Fibroblast of lung (primary cell): Measurements from ENCODE around the gene MAP2K5.

Source experiments
- EZH2 ChIP-seq: IDR thresholded peaks from 2 replicates; pipeline ENCODE4 v1.5.1; 2012; ENCODE audit warnings: low read length, control low read depth, mild to moderate bottlenecking; ENCODE audit errors: missing control alignments
- TF ChIP-seq, protein P1 (sequence below), 2 donors: IDR thresholded peaks in 1 of 2; conservative IDR thresholded peaks in 1 of 2; 1 replicate in 1 of 2; 2 replicates in 1 of 2; pipeline ENCODE4 v1.5.1; 2011 to 2012; ENCODE audit warnings: low read length in 2 of 2, control low read depth in 1 of 2, inconsistent platforms in 1 of 2, low read depth in 1 of 2, mild to moderate bottlenecking in 1 of 2

DNA sequence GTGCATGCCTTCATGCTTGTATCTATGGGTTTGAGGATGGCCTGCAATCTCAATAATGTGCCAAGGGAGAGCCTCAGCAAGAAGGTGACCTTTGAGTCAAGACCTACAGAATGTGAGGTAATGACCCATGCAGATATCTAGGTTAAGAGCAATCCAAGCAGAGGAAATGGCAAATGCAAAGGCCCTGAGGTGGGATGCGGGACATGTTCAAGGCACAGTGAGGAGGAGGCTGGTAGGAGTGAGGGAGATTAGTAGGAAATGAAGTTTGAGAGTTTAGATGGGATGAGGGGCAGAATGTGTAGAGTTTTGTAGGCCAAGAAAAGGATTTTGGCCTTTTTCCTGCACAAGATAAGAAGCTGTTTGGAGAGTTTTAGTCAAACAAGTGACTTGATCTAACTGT lies 4.7 kb upstream of the MAP2K5 start:
- TF ChIP-seq, protein P1, sequence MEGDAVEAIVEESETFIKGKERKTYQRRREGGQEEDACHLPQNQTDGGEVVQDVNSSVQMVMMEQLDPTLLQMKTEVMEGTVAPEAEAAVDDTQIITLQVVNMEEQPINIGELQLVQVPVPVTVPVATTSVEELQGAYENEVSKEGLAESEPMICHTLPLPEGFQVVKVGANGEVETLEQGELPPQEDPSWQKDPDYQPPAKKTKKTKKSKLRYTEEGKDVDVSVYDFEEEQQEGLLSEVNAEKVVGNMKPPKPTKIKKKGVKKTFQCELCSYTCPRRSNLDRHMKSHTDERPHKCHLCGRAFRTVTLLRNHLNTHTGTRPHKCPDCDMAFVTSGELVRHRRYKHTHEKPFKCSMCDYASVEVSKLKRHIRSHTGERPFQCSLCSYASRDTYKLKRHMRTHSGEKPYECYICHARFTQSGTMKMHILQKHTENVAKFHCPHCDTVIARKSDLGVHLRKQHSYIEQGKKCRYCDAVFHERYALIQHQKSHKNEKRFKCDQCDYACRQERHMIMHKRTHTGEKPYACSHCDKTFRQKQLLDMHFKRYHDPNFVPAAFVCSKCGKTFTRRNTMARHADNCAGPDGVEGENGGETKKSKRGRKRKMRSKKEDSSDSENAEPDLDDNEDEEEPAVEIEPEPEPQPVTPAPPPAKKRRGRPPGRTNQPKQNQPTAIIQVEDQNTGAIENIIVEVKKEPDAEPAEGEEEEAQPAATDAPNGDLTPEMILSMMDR (conservative IDR thresholded peaks at IDR 0.05 in 1 of 2, IDR thresholded peaks at IDR 0.05 in 1 of 2; ENCODE audit: low read depth in 1 of 2, low read length in 2 of 2): no peak
- TF ChIP-seq EZH2: no peak
